B cell (primary cell): Measurements from ENCODE around the gene TSPAN16.

Experiments used
- EZH2 ChIP-seq: IDR thresholded peaks from 2 replicates; pipeline ENCODE4 v1.6.1; 2012; ENCODE audit warnings: borderline replicate concordance, low read depth, mild to moderate bottlenecking, moderate library complexity, low read length; ENCODE audit not compliant: insufficient read depth, poor library complexity, severe bottlenecking
- TF ChIP-seq, protein P1 (sequence below): fragments of 200-600 bp; IDR thresholded peaks from one replicate; pipeline ENCODE4 v1.8.0; 2022; ENCODE audit warnings: antibody characterized with exemption, mild to moderate bottlenecking

DNA sequence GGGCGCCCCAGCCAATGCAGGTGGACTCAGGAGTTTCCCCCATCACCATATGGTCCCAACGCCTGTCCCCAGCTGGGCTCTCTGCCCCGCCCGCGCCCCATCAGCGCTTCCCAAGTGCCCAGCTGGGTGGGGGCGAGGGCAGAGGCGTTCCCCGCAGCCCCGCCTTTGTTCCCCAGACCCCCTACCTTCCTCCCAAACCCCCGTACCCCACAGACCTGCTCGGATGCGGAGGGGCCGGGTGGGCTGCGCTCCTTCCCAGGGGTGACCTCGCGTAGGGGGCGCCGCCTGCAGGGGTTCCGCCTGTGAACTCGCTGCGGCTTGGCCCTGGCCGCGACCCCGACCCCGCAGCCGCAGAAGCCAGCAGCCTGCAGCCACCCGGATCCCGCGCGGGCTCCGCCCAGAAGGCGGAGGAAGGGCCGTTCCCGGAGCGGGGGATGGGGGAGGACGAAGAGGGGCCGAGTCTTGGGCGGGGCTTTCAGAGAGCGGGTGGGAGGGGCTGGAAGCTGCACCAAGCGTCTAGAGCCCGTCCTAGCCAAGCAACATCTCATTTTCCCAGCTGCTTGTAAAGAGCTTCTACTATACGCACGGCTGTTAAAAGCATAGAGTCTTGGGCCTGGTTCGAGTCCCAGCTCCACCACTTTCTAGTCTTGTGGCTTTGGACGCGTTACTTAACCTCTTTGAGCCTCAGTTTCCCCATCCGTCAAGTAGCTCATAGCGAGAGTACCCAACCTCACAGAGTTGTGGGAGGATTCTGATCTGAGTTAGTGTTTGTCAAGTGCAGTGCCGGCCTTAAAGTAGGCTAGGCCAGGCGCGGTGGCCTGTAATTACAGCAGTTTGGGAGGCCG lies 43.5 kb downstream of the TSPAN16 start, which contains the start of gene RAB3D:
- no peak for TF ChIP-seq EZH2
- TF ChIP-seq, protein P1, sequence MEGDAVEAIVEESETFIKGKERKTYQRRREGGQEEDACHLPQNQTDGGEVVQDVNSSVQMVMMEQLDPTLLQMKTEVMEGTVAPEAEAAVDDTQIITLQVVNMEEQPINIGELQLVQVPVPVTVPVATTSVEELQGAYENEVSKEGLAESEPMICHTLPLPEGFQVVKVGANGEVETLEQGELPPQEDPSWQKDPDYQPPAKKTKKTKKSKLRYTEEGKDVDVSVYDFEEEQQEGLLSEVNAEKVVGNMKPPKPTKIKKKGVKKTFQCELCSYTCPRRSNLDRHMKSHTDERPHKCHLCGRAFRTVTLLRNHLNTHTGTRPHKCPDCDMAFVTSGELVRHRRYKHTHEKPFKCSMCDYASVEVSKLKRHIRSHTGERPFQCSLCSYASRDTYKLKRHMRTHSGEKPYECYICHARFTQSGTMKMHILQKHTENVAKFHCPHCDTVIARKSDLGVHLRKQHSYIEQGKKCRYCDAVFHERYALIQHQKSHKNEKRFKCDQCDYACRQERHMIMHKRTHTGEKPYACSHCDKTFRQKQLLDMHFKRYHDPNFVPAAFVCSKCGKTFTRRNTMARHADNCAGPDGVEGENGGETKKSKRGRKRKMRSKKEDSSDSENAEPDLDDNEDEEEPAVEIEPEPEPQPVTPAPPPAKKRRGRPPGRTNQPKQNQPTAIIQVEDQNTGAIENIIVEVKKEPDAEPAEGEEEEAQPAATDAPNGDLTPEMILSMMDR = no peak
